Heart right ventricle (tissue), 16 donors: ENCODE measurements around the gene IER3. TPM values are rescaled to one million over a fixed set of nuclear protein-coding genes. Genes with fewer than 3 reads are reported as not detected.

ENCODE experiments used
- ATAC-seq, 8 donors: fragments of 200-7000 bp; cut with Tn5 transposase; one replicate each; pipeline ENCODE4 v1.9.1; 2020; ENCODE audit warnings: mild to moderate bottlenecking in 8 of 8, moderate library complexity in 8 of 8, moderate number of reproducible peaks in 1 of 8
- DNase-seq, 2 donors: peaks; one replicate each; pipeline ENCODE4 v3.0.0-alpha.2; 2020
- H3K27ac ChIP-seq, 10 donors: fragments of 200-600 bp; sonication (generic) in 2 of 10; one replicate each; pipeline versions ENCODE4 v1.5.0 to v1.8.0; 2020 to 2022; ENCODE audit warnings: mild to moderate bottlenecking in 3 of 10
- H3K27me3 ChIP-seq, 7 donors: fragments of 200-600 bp; one replicate each; pipeline ENCODE4 v1.8.0; 2021 to 2022; ENCODE audit warnings: mild to moderate bottlenecking in 2 of 7
- H3K36me3 ChIP-seq, 9 donors: fragments of 200-600 bp; sonication (generic) in 1 of 9; one replicate each; pipeline versions ENCODE4 v1.5.0 to v1.8.0; 2020 to 2022; ENCODE audit warnings: mild to moderate bottlenecking in 2 of 9
- H3K4me1 ChIP-seq, 9 donors: fragments of 200-600 bp; sonication (generic) in 1 of 9; one replicate each; pipeline versions ENCODE4 v1.5.0 to v1.8.0; 2020 to 2022; ENCODE audit warnings: mild to moderate bottlenecking in 4 of 9
- H3K4me3 ChIP-seq, 10 donors: fragments of 200-600 bp; sonication (generic) in 2 of 10; one replicate each; pipeline versions ENCODE4 v1.5.0 to v1.8.0; 2020 to 2022; ENCODE audit warnings: mild to moderate bottlenecking in 7 of 10, moderate library complexity in 2 of 10
- H3K9me3 ChIP-seq, 11 donors: fragments of 200-600 bp in 10 of 11; sonication (generic) in 2 of 11; one replicate each; pipeline versions ENCODE4 v1.5.0 to v1.8.0; 2013 to 2022; ENCODE audit warnings: mild to moderate bottlenecking in 2 of 11, control low read depth in 1 of 11, moderate library complexity in 1 of 11
- WGBS, 2 donors: extraction: QIAGEN DNeasy Blood & Tissue Kit; methylation state at CpG; one replicate each; pipeline ENCODE4 v1.1.7; 2013; ENCODE audit warnings: inconsistent platforms in 1 of 2; 5-methylcytosine and 5-hydroxymethylcytosine counted together
- intact Hi-C, 10 donors: fragments of 100-400 bp; cut with DNase I; formaldehyde crosslinking; loops; one replicate each; pipeline versions ENCODE4 v1.11.1 to v1.14.2; 2022
- polyA plus RNA-seq, 2 donors: library from polyadenylated mRNA; stranded (reverse); fragments of 200-250 nt; gene quantifications; one replicate each; pipeline ENCODE4 v1.2.3, GENCODE V29; 2013
- total RNA-seq, 10 donors: library from RNA; stranded (reverse); fragmentation: NEBNext Ultra II Directional in 3 of 10; extraction: Animal tissue kit (Norgen Biotek cat#: 25700) in 3 of 10; gene quantifications; one replicate each; pipeline versions ENCODE4 v1.2.1 to v1.2.4, GENCODE V29; 2021 to 2023
- TF ChIP-seq, protein P1 (sequence below), 9 donors: fragments of 200-600 bp; sonication (generic) in 2 of 9; IDR thresholded peaks; one replicate each; pipeline versions ENCODE4 v1.5.0 to v1.8.0; 2021 to 2022; ENCODE audit warnings: antibody characterized with exemption in 9 of 9, mild to moderate bottlenecking in 5 of 9, moderate library complexity in 1 of 9
- donor health status: Arrhythmogenic right ventricular cardiomyopathy.
- donor health status: ischemic (EF 13 %, LVEDD 7.1; RV severe dilation, severe dysfunction).
- donor health status: healthy with polysubstance abuse.
- donor health status: DM: no; HTN: yes; CAD: no.
- donor health status: DM: no; HTN: no; CAD: no.
- donor health status: ischemic (EF 25% LVEDD 6.9; RV normal size, moderate dysfunction).
- donor health status: ischemic (EF 25% LVEDD 5.7; RV mildly dilated, moderate dysfunction).
- donor health status: healthy.
- donor health status: DM: yes; HTN: yes; CAD: no.
- donor health status: Ischemic cardiomyopathy.
- donor health status: ischemic (EF 35%, LVEDD 5.7; RV mildly dilated, moderate dysfunction).
- donor health status: nonischemic (EF 11% LVEDD 7.7; RV severe dilation, severe dysfunction).
- donor health status: DM: yes; HTN: yes; CAD: no.
- donor health status: PGD.
- donor health status: ischemic (EF 29% LVEDD 5.4; RV normal size, mild dysfunction).
- donor health status: nonischemic (EF 23%, LVEDD 6.1; RV moderate dilation, normal function).

Gene IER3
- total and polyA plus RNA-seq, 12 donors: 15.6 to 309 (median 103) TPM

DNA sequence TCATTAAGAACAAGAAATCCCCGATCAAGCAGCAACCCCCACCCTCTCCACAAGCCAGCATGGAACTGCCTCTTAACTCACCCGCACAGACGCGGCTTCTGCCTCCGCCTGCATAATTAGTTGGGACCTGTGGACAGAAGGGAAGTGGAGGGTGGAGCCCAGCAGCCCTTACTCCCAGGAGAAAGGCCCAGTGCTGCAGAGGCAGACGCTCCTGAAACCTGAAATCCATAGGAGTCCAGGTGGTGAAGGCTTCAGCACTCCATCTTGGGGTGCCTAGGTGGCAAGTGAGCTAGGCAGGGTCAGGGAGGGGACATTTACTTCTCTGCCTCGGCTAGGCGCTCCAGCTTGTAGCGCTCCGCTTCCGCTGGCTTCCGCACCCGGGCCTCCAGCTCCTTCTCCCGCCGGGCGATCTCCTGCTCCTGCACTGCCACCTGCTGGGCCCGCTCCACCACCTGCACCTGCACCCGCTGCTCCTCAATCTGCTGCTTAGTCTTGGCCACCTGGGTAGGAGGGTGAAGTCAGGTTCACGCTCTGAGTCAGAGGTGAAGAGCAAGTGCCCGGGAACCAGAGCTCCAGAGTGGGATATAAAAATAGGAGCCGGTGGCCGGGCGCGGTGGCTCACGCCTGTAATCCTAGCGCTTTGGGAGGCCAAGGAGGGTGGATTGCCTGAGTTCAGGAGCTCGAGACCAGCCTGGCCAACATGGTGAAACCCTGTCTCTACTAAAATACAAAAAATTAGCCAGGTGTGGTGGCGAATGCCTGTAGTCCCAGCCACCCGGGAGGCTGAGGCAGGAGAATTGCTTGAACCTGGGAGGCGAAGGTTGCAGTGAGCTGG is 13.5 kb downstream of the IER3 start:
- DNase-seq: peak; percentile 70 to 71
- TF ChIP-seq, protein P1, sequence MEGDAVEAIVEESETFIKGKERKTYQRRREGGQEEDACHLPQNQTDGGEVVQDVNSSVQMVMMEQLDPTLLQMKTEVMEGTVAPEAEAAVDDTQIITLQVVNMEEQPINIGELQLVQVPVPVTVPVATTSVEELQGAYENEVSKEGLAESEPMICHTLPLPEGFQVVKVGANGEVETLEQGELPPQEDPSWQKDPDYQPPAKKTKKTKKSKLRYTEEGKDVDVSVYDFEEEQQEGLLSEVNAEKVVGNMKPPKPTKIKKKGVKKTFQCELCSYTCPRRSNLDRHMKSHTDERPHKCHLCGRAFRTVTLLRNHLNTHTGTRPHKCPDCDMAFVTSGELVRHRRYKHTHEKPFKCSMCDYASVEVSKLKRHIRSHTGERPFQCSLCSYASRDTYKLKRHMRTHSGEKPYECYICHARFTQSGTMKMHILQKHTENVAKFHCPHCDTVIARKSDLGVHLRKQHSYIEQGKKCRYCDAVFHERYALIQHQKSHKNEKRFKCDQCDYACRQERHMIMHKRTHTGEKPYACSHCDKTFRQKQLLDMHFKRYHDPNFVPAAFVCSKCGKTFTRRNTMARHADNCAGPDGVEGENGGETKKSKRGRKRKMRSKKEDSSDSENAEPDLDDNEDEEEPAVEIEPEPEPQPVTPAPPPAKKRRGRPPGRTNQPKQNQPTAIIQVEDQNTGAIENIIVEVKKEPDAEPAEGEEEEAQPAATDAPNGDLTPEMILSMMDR (IDR thresholded peaks at IDR 0.05): peak; percentile 41 to 72 (median 63)
- H3K4me3 ChIP-seq: no peak overlapping the region
- no peaks in the 10 kb centered on the region for H3K27me3 ChIP-seq
- H3K27ac ChIP-seq: peak overlapping the region in 5 of 10 donors; percentile 7 to 64 (median 10)
- no peaks in the 10 kb centered on the region for H3K9me3 ChIP-seq
- ATAC-seq: peak; percentile 56 to 83 (median 81)
- WGBS, 2 donors: 41 to 44% methylated on average over 30 of the region's 30 CpGs
- intact Hi-C loops: loop anchor here in 2 of 10 donors (10.0 kb wide), 2 partner anchors 94 to 154 kb away; partner anchors contain the start of gene DDR1 (in 1 of the 2)
- peaks cover 0 to 100% (median 60%) of the 10 kb centered on the region in 9 donors for H3K36me3 ChIP-seq
- H3K4me1 ChIP-seq: peaks cover 6 to 27% (median 16%) of the 10 kb centered on the region in 9 donors

DNA sequence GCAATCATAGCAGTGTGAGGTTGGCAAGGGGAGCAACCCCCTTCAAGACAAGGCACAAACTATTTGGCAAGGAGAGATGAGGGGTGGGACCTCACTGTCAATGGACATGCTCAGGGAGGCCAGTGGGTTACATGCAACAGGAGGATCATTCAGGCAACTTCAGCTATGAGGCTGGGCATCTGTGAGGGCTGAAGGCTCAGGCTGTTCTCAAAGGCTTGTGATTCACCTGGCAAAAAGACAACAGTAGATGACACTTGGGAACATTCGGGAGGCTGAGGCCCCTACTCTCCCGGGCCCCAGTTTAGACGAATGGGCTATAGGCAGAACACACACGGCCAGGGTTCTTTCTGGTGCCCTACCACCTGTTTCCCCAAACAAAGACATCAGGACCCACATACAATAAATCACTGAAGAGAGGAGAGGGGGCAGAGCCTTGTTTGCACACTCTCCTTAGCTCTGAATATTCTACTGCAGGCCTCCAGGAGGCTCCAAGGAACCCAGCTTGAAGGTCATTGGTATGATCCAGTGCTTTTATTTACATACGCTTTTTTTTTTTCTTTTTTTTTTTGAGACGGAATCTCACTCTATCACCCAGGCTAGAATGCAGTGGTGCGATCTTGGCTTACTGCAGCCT is 16.3 kb downstream of the IER3 start:
- H3K27ac ChIP-seq: peak overlapping the region in 1 of 10 donors; percentile 34
- intact Hi-C loops: loop anchor here in 5 of 10 donors (5.0 to 10.0 kb wide), 4 partner anchors 147 to 246 kb away; partner anchors contain the start of genes GNL1 (in 2 of the 5), PRR3 (in 2 of the 5) and HLA-E (in 1 of the 5)
- H3K27me3 ChIP-seq: no peaks in the 10 kb centered on the region
- peaks cover 0 to 100% (median 57%) of the 10 kb centered on the region in 9 donors for H3K36me3 ChIP-seq
- no peaks in the 10 kb centered on the region for H3K9me3 ChIP-seq
- no peak overlapping the region for H3K4me3 ChIP-seq
- TF ChIP-seq, protein P1 (IDR thresholded peaks at IDR 0.05): no peak
- H3K4me1 ChIP-seq: peaks cover 6 to 50% (median 37%) of the 10 kb centered on the region in 9 donors
- ATAC-seq (no peak), DNase-seq (no peak)
- 64 to 70% methylated on average over 7 of the region's 7 CpGs for WGBS, 2 donors

DNA sequence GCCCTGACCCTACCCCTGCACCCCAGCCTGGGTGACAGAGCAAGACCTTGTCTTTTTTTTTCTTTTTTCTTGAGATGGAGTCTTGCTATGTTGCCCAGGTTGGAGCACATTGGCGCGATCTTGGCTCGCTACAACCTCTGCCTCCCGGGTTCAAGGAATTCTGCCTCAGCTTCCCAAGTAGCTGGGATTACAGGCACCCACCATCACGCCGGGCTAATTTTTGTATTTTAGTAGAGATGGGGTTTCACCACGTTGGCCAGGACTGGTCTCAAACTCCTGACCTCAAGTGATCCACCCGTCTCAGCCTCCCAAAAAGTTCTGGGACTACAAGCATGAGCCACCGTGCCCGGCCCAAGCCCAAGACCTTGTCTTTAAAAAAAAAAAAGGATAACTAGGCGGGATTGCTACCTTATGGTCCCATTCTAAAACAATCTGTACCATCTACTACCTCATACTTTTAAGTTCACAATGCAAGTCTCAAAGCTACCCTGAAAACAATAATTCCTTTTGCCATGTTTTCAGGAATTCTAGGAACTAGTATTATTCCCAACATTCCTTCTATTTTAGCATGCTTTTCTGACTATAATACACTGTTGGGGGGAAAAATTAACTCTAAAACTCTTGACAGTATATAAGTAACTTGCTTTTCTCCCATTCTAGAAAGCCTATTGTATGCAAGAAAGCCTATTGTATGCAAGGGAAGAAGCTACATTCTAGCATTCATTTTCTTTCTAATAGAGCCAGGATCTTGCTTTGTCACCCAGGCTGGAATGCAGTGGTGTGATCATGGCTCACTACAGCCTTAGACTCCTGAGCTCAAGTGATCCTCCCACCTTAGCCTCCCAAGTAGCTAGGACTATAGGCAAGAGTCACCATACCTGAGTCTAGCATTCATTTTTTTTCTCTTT is 17.6 kb downstream of the IER3 start:
- H3K4me1 ChIP-seq: peaks cover 9 to 62% (median 50%) of the 10 kb centered on the region in 9 donors
- intact Hi-C loops: loop anchor here in 5 of 10 donors (5.0 to 10.0 kb wide), 4 partner anchors 148 to 244 kb away; partner anchors contain the start of genes GNL1 (in 2 of the 5), PRR3 (in 2 of the 5) and HLA-E (in 1 of the 5)
- no peaks in the 10 kb centered on the region for H3K9me3 ChIP-seq
- ATAC-seq (no peak), DNase-seq (no peak)
- TF ChIP-seq, protein P1 (IDR thresholded peaks at IDR 0.05): no peak
- no peak overlapping the region for H3K4me3 ChIP-seq
- H3K36me3 ChIP-seq: peaks cover 0 to 99% (median 61%) of the 10 kb centered on the region in 9 donors
- 88 to 90% methylated on average over 11 of the region's 11 CpGs for WGBS, 2 donors
- H3K27ac ChIP-seq: peak overlapping the region in 3 of 10 donors; percentile 5 to 47 (median 10)
- no peaks in the 10 kb centered on the region for H3K27me3 ChIP-seq
